H9 (cell line): ENCODE data around the gene FBXL7. TPM values are rescaled to one million over a fixed set of nuclear protein-coding genes. Genes with fewer than 3 reads are reported as not detected.

Experiments
- DNase-seq: peaks from one replicate; pipeline ENCODE4 v3.0.0-alpha.2; 2017
- H2AFZ ChIP-seq: one replicate; pipeline ENCODE4 v1.6.1; 2013; ENCODE audit warnings: mild to moderate bottlenecking, low read length, control low read depth, moderate library complexity
- H2AK5ac ChIP-seq: 2 replicates; pipeline ENCODE4 v1.6.1; 2013; ENCODE audit warnings: low read length, control low read depth, mixed read lengths; ENCODE audit not compliant: insufficient read length
- H2BK120ac ChIP-seq: one replicate; pipeline ENCODE4 v1.6.1; 2013; ENCODE audit warnings: low read depth, mild to moderate bottlenecking, low read length, control low read depth, inconsistent platforms; ENCODE audit not compliant: poor library complexity, severe bottlenecking
- H2BK12ac ChIP-seq: 2 replicates; pipeline ENCODE4 v1.6.1; 2013; ENCODE audit warnings: low read length, control low read depth, mixed read lengths, low read depth; ENCODE audit not compliant: insufficient read length
- H2BK15ac ChIP-seq: 2 replicates; pipeline ENCODE4 v1.6.1; 2013; ENCODE audit warnings: low read depth, low read length, control low read depth
- H2BK20ac ChIP-seq: one replicate; pipeline ENCODE4 v1.6.1; 2013; ENCODE audit warnings: low read depth, mild to moderate bottlenecking, low read length, control low read depth, inconsistent platforms; ENCODE audit not compliant: poor library complexity, severe bottlenecking
- H2BK5ac ChIP-seq: 2 replicates; pipeline ENCODE4 v1.6.1; 2013; ENCODE audit warnings: low read length, control low read depth, mixed read lengths; ENCODE audit not compliant: insufficient read length
- H3K14ac ChIP-seq: 2 replicates; pipeline ENCODE4 v1.6.1; 2013; ENCODE audit warnings: low read length, control low read depth; ENCODE audit not compliant: insufficient read depth
- H3K18ac ChIP-seq: 2 replicates; pipeline ENCODE4 v1.6.1; 2013; ENCODE audit warnings: low read depth, mild to moderate bottlenecking, mixed read lengths, low read length, control low read depth; ENCODE audit not compliant: insufficient read length
- H3K23ac ChIP-seq: 2 replicates; pipeline ENCODE4 v1.6.1; 2013; ENCODE audit warnings: low read length, control low read depth, mixed read lengths, low read depth; ENCODE audit not compliant: insufficient read length
- H3K23me2 ChIP-seq: 2 replicates; pipeline ENCODE4 v1.6.1; 2013; ENCODE audit warnings: low read depth, mild to moderate bottlenecking, mixed read lengths, low read length, control low read depth; ENCODE audit not compliant: insufficient read length, poor library complexity, severe bottlenecking
- H3K27ac ChIP-seq: 2 replicates; pipeline ENCODE4 v1.5.1; 2013; ENCODE audit warnings: low read length, control low read depth, mixed read lengths, low read depth; ENCODE audit not compliant: insufficient read length
- H3K27me3 ChIP-seq: 2 replicates; pipeline ENCODE4 v1.6.1; 2013; ENCODE audit warnings: low read length, control low read depth, inconsistent platforms; ENCODE audit not compliant: insufficient read depth
- H3K4ac ChIP-seq: 2 replicates; pipeline ENCODE4 v1.6.1; 2013; ENCODE audit warnings: low read depth, mild to moderate bottlenecking, control low read depth, inconsistent platforms, low read length, moderate library complexity
- H3K4me1 ChIP-seq: 2 replicates; pipeline ENCODE4 v1.6.1; 2013; ENCODE audit warnings: low read length, control low read depth, inconsistent platforms; ENCODE audit not compliant: insufficient read depth
- H3K4me2 ChIP-seq: 2 replicates; pipeline ENCODE4 v1.6.1; 2013; ENCODE audit warnings: low read length, control low read depth, mixed read lengths; ENCODE audit not compliant: insufficient read length, insufficient read depth
- H3K56ac ChIP-seq: 2 replicates; pipeline ENCODE4 v1.6.1; 2013; ENCODE audit warnings: low read depth, mild to moderate bottlenecking, mixed read lengths, low read length, control low read depth; ENCODE audit not compliant: insufficient read length
- H3K79me1 ChIP-seq: 2 replicates; pipeline ENCODE4 v1.6.1; 2013; ENCODE audit warnings: low read depth, mild to moderate bottlenecking, moderate library complexity, low read length, control low read depth, inconsistent platforms; ENCODE audit not compliant: insufficient read depth, poor library complexity, severe bottlenecking
- H3K79me2 ChIP-seq: 2 replicates; pipeline ENCODE4 v1.6.1; 2013; ENCODE audit warnings: low read length, control low read depth, inconsistent platforms; ENCODE audit not compliant: insufficient read depth
- H3K9ac ChIP-seq: 2 replicates; pipeline ENCODE4 v1.6.1; 2013; ENCODE audit warnings: low read length, control low read depth, mixed read lengths; ENCODE audit not compliant: insufficient read length; ENCODE audit errors: extremely low read depth
- H3K9me3 ChIP-seq: one replicate; pipeline ENCODE4 v1.6.1; 2013; ENCODE audit warnings: low read depth, low read length, inconsistent platforms; ENCODE audit not compliant: control insufficient read depth
- H3T11ph ChIP-seq: one replicate; pipeline ENCODE4 v1.6.1; 2013; ENCODE audit warnings: mild to moderate bottlenecking, low read length, control low read depth, inconsistent platforms
- H4K20me1 ChIP-seq: one replicate; pipeline ENCODE4 v1.6.1; 2013; ENCODE audit not compliant: control insufficient read depth, insufficient read length, insufficient read depth
- H4K5ac ChIP-seq: 2 replicates; pipeline ENCODE4 v1.6.1; 2013; ENCODE audit warnings: low read depth, mild to moderate bottlenecking, mixed read lengths, low read length, control low read depth; ENCODE audit not compliant: insufficient read length
- H4K8ac ChIP-seq: replicated peaks from 2 replicates; pipeline ENCODE4 v1.6.1; 2013; ENCODE audit warnings: low read length, control low read depth, mixed read lengths, low read depth; ENCODE audit not compliant: insufficient read length
- H4K91ac ChIP-seq: 2 replicates; pipeline ENCODE4 v1.6.1; 2013; ENCODE audit warnings: low read depth, mild to moderate bottlenecking, moderate library complexity, mixed read lengths, low read length, control low read depth; ENCODE audit not compliant: insufficient read length
- H3K27ac Mint-ChIP-seq, 3 experiments: 2 replicates in 2 of 3; 3 replicates in 1 of 3; pipeline ENCODE4 v1.8.0; 2020 to 2021; ENCODE audit warnings: mixed read lengths in 3 of 3, mild to moderate bottlenecking in 1 of 3, moderate library complexity in 1 of 3
- H3K27me3 Mint-ChIP-seq: 2 replicates; pipeline ENCODE4 v1.8.0; 2021; ENCODE audit warnings: low read depth, mild to moderate bottlenecking, moderate library complexity, mixed read lengths
- H3K36me3 Mint-ChIP-seq, 3 experiments: 2 replicates in 2 of 3; 3 replicates in 1 of 3; pipeline ENCODE4 v1.8.0; 2020 to 2021; ENCODE audit warnings: low read depth in 3 of 3, mixed read lengths in 3 of 3; ENCODE audit not compliant: insufficient read depth in 1 of 3
- H3K4me1 Mint-ChIP-seq, 2 experiments: 2 replicates each; pipeline ENCODE4 v1.8.0; 2020; ENCODE audit warnings: mixed read lengths in 2 of 2
- H3K4me3 Mint-ChIP-seq, 2 experiments: 2 replicates in 1 of 2; 3 replicates in 1 of 2; pipeline ENCODE4 v1.8.0; 2020 to 2021; ENCODE audit warnings: mild to moderate bottlenecking in 2 of 2, mixed read lengths in 2 of 2, moderate library complexity in 1 of 2
- H3K9me3 Mint-ChIP-seq, 2 experiments: 2 replicates in 1 of 2; 3 replicates in 1 of 2; pipeline ENCODE4 v1.8.0; 2020; ENCODE audit warnings: mild to moderate bottlenecking in 2 of 2, mixed read lengths in 2 of 2, moderate library complexity in 1 of 2
- CTCF ChIP-seq: fragments of 200-600 bp; sonication (generic); conservative IDR thresholded peaks from 3 replicates; pipeline ENCODE4 v1.8.0; 2021; ENCODE audit warnings: antibody characterized with exemption, mild to moderate bottlenecking
- WGBS: extraction: QIAGEN DNeasy Blood & Tissue Kit; methylation state at CpG from one replicate; pipeline ENCODE4 v1.1.7; 2013; ENCODE audit warnings: missing lambda C conversion rate, low lambda C conversion rate, mixed read lengths; ENCODE audit not compliant: insufficient read length; ENCODE audit errors: extremely low coverage; 5-methylcytosine and 5-hydroxymethylcytosine counted together
- total RNA-seq: library from RNA; stranded (reverse); gene quantifications from 2 replicates; pipeline ENCODE4 v1.2.1, GENCODE V29; 2021

FBXL7 gene
- total RNA-seq, 1 experiment from 2014 or later = 14.6 TPM

DNA sequence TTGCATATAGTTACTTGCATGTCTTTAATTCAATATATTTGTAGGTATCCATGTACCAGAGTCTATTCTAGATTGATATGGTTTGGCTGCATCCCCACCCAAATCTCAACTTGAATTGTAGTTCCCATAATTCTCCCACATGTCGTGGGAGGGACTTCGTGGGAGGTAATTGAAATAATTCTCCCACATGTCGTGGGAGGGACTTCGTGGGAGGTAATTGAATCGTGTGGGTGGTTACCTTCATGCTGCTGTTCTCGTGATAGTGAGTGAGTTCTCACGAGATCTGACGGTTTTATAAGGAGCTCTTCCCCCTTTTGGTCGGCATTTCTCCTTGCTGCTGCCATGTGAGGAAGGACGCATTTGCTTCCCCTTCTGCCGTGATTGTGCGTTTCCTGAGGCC is 16.5 kb downstream of the FBXL7 start:
- Histone ChIP-seq H3K27me3 (no peaks in the 10 kb centered on the region), H2AK5ac (no peak overlapping the region), H3K9ac (no peak overlapping the region), H2BK5ac (no peak overlapping the region), H2BK120ac (no peak overlapping the region), H3K23ac (no peak overlapping the region), H3K14ac (no peak overlapping the region), H3K27ac (no peak overlapping the region), H3K79me1 (no peaks in the 10 kb centered on the region), H3T11ph (no peak overlapping the region), H4K20me1 (no peaks in the 10 kb centered on the region), H2BK12ac (no peak overlapping the region), H4K8ac (no peak overlapping the region), H3K56ac (no peak overlapping the region), H2AFZ (no peak overlapping the region), H3K9me3 (no peaks in the 10 kb centered on the region), H3K23me2 (no peaks in the 10 kb centered on the region), H3K4me1 (no peaks in the 10 kb centered on the region), H3K79me2 (peaks cover 2% of the 10 kb centered on the region; the same call in 1 of the 2 replicates), H3K4me2 (no peak overlapping the region), H4K5ac (no peak overlapping the region), H3K4ac (no peak overlapping the region), H2BK20ac (no peak overlapping the region), H3K18ac (no peak overlapping the region), H2BK15ac (no peak overlapping the region), H4K91ac (no peak overlapping the region)
- Mint-ChIP-seq H3K4me3 (no peak overlapping the region), H3K27me3 (no peaks in the 10 kb centered on the region), H3K27ac (no peak overlapping the region), H3K36me3 (peaks cover 0 to 4% (median 3%) of the 10 kb centered on the region in 3 experiments; a peak in 4 of 7 replicates), H3K4me1 (peaks cover 14 to 17% of the 10 kb centered on the region in 2 experiments), H3K9me3 (no peaks in the 10 kb centered on the region)
- WGBS = no CpG with 5 or more reads among the region's 12 CpGs
- no peak for TF ChIP-seq CTCF
- DNase-seq = no peak
